ENCODE results near the gene NPSR1.
"Not testable (repeated sequence)": the region's sequence is repeated elsewhere in the genome, so short reads cannot be mapped to it uniquely, and the experiment has no call there.

NPSR1 gene

GRCh38 chr7:34835901-34836600 lies 178.0 kb downstream of the NPSR1 start:
- DNase-seq (ENCODE audit: low spot score) = no peak

GRCh38 chr7:34837316-34837715 lies 179.3 kb downstream of the NPSR1 start:
- no peak for DNase-seq (ENCODE audit: low spot score)

- no peak for DNase-seq (ENCODE audit: low spot score)
Observed at GRCh38 chr7:34837801-34838201, 179.8 kb downstream of the NPSR1 start.

GRCh38 chr7:34838329-34838728 lies 180.3 kb downstream of the NPSR1 start:
- DNase-seq (ENCODE audit: low spot score) = no peak

- DNase-seq (ENCODE audit: low spot score) = no peak
Observed at GRCh38 chr7:34839645-34840044, 181.6 kb downstream of the NPSR1 start.

- DNase-seq (ENCODE audit: low spot score) = no peak
Observed at GRCh38 chr7:34840176-34840785, 182.3 kb downstream of the NPSR1 start.

- DNase-seq (ENCODE audit: low spot score) = no peak
Observed at GRCh38 chr7:34841326-34841725, 183.3 kb downstream of the NPSR1 start.

- DNase-seq (ENCODE audit: low spot score) = no peak
Observed at GRCh38 chr7:34842782-34843181, 184.8 kb downstream of the NPSR1 start.

- DNase-seq (ENCODE audit: low spot score) = no peak
Observed at GRCh38 chr7:34844406-34844805, 186.4 kb downstream of the NPSR1 start.

GRCh38 chr7:34844936-34845665 lies 187.1 kb downstream of the NPSR1 start:
- DNase-seq (ENCODE audit: low spot score) = no peak

- DNase-seq (ENCODE audit: low spot score) = no peak
Observed at GRCh38 chr7:34845666-34846361, 187.8 kb downstream of the NPSR1 start.

GRCh38 chr7:34846976-34847375 lies 189.0 kb downstream of the NPSR1 start:
- no peak for DNase-seq (ENCODE audit: low spot score)

- DNase-seq (ENCODE audit: low spot score) = no peak
Observed at GRCh38 chr7:34848670-34849069, 190.7 kb downstream of the NPSR1 start.

GRCh38 chr7:34849163-34849960 lies 191.3 kb downstream of the NPSR1 start:
- DNase-seq (ENCODE audit: low spot score) = no peak

GRCh38 chr7:34849986-34850385 lies 192.0 kb downstream of the NPSR1 start:
- no peak for DNase-seq (ENCODE audit: low spot score)

- DNase-seq (ENCODE audit: low spot score) = no peak
Observed at GRCh38 chr7:34850681-34851080, 192.7 kb downstream of the NPSR1 start.

GRCh38 chr7:34851431-34851830 lies 193.4 kb downstream of the NPSR1 start:
- DNase-seq (ENCODE audit: low spot score) = no peak

- DNase-seq (ENCODE audit: low spot score) = not testable (repeated sequence)
Observed at GRCh38 chr7:34858444-34858843, 200.4 kb downstream of the NPSR1 start.

- DNase-seq (ENCODE audit: low spot score) = not testable (repeated sequence)
Observed at GRCh38 chr7:34859281-34859680, 201.3 kb downstream of the NPSR1 start.

GRCh38 chr7:34866222-34866621 lies 208.2 kb downstream of the NPSR1 start:
- DNase-seq (ENCODE audit: low spot score) = not testable (repeated sequence)

- not testable (repeated sequence) for DNase-seq (ENCODE audit: low spot score)
Observed at GRCh38 chr7:34867341-34867740, 209.3 kb downstream of the NPSR1 start.

- DNase-seq (ENCODE audit: low spot score) = not testable (repeated sequence)
Observed at GRCh38 chr7:34868602-34869001, 210.6 kb downstream of the NPSR1 start.
